Glutamatergic neuron (in vitro differentiated cells): ENCODE measurements around the gene AATK. TPM values are rescaled to one million over a fixed set of nuclear protein-coding genes. Genes with fewer than 3 reads are reported as not detected.

ENCODE experiments used
- DNase-seq: peaks from one replicate; pipeline ENCODE4 v3.0.0; 2022
- H3K27ac Mint-ChIP-seq: one replicate; pipeline ENCODE4 v1.8.0; 2020; ENCODE audit warnings: mild to moderate bottlenecking, mixed read lengths, inconsistent platforms; ENCODE audit not compliant: unreplicated experiment
- H3K27me3 Mint-ChIP-seq: one replicate; pipeline ENCODE4 v1.8.0; 2020; ENCODE audit warnings: mild to moderate bottlenecking, moderate library complexity, mixed read lengths, inconsistent platforms; ENCODE audit not compliant: unreplicated experiment
- H3K36me3 Mint-ChIP-seq: one replicate; pipeline ENCODE4 v1.8.0; 2020; ENCODE audit warnings: mild to moderate bottlenecking, mixed read lengths, inconsistent platforms; ENCODE audit not compliant: unreplicated experiment
- H3K4me1 Mint-ChIP-seq: one replicate; pipeline ENCODE4 v1.8.0; 2020; ENCODE audit warnings: mild to moderate bottlenecking, low read depth, mixed read lengths, inconsistent platforms; ENCODE audit not compliant: unreplicated experiment
- H3K4me3 Mint-ChIP-seq: one replicate; pipeline ENCODE4 v1.8.0; 2020; ENCODE audit warnings: mild to moderate bottlenecking, mixed read lengths, inconsistent platforms; ENCODE audit not compliant: unreplicated experiment
- H3K9me3 Mint-ChIP-seq: one replicate; pipeline ENCODE4 v1.8.0; 2020; ENCODE audit warnings: mild to moderate bottlenecking, moderate library complexity, mixed read lengths, inconsistent platforms; ENCODE audit not compliant: unreplicated experiment
- total RNA-seq: library from RNA; stranded (reverse); fragmentation: NEBNext Ultra II Directional; extraction: Animal tissue kit (Norgen Biotek cat#: 25700); gene quantifications from one replicate; pipeline ENCODE4 v1.2.1, GENCODE V29; 2021; ENCODE audit not compliant: unreplicated experiment
- TF ChIP-seq, protein P1 (sequence below): fragments of 200-600 bp; sonication (generic); IDR thresholded peaks from one replicate; pipeline ENCODE4 v1.5.0; 2021; ENCODE audit not compliant: partially characterized antibody, unreplicated experiment

AATK gene
- total RNA-seq, 1 donor from 2014 or later: 27.0 TPM

- TF ChIP-seq, protein P1, sequence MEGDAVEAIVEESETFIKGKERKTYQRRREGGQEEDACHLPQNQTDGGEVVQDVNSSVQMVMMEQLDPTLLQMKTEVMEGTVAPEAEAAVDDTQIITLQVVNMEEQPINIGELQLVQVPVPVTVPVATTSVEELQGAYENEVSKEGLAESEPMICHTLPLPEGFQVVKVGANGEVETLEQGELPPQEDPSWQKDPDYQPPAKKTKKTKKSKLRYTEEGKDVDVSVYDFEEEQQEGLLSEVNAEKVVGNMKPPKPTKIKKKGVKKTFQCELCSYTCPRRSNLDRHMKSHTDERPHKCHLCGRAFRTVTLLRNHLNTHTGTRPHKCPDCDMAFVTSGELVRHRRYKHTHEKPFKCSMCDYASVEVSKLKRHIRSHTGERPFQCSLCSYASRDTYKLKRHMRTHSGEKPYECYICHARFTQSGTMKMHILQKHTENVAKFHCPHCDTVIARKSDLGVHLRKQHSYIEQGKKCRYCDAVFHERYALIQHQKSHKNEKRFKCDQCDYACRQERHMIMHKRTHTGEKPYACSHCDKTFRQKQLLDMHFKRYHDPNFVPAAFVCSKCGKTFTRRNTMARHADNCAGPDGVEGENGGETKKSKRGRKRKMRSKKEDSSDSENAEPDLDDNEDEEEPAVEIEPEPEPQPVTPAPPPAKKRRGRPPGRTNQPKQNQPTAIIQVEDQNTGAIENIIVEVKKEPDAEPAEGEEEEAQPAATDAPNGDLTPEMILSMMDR: no peak
- Mint-ChIP-seq H3K36me3 (no peaks in the 10 kb centered on the region), H3K27ac (no peak overlapping the region), H3K4me3 (no peak overlapping the region), H3K9me3 (peaks cover 2% of the 10 kb centered on the region), H3K4me1 (peaks cover 3% of the 10 kb centered on the region), H3K27me3 (peaks cover 2% of the 10 kb centered on the region)
- no peak for DNase-seq
These were observed 38.6 kb upstream of the AATK start for GRCh38 chr17:81204578-81204977.

DNA sequence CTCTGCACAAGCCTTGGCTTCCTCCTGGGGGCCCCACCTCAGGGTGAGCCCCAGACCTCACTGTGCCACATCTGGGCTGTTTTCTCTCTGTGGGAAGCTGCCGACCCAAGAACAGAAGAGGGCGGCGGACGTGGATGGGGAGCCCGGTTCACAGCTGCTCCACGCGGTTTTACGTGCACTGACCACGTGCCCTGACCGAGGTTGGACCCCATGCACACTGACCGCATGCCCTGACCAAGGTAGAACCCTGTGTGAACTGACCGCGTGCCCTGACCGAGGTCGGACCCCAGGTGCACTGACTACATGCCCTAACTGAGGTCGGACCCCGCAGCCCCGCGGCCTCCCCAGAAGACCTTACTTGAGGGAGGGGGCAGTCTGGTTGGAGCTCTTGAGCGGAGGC, 37.1 kb upstream of the AATK start:
- DNase-seq: no peak
- Mint-ChIP-seq H3K27ac (no peak overlapping the region), H3K4me3 (no peak overlapping the region), H3K36me3 (no peaks in the 10 kb centered on the region), H3K9me3 (peaks cover 2% of the 10 kb centered on the region), H3K4me1 (peaks cover 3% of the 10 kb centered on the region), H3K27me3 (peaks cover 4% of the 10 kb centered on the region)
- TF ChIP-seq, protein P1: no peak

DNA sequence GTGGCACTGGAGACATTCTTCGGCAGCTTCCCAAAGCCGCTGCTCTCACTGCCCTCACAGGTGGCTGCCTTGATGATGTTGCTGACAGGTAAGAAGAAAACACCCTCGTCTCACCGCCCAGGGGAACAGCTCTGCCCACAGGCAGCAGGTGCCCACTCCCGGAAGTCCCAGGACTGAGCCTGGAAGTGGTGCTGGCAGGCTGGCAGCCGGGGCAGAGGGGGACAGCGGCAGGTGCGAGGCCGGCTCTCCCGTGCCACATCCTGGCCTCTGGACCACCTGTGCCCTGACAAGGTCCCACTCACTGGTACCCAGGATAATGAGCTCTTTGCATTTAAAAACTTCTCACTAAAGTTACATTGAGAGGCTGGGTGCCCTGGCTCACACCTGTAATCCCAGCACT, 36.3 kb upstream of the AATK start:
- Mint-ChIP-seq H3K36me3 (no peaks in the 10 kb centered on the region), H3K9me3 (peaks cover 2% of the 10 kb centered on the region), H3K4me1 (peaks cover 3% of the 10 kb centered on the region), H3K27me3 (peaks cover 4% of the 10 kb centered on the region), H3K4me3 (no peak overlapping the region), H3K27ac (no peak overlapping the region)
- TF ChIP-seq, protein P1: no peak
- no peak for DNase-seq

- Mint-ChIP-seq H3K4me1 (peaks cover 3% of the 10 kb centered on the region), H3K27ac (no peak overlapping the region), H3K4me3 (no peak overlapping the region), H3K27me3 (peaks cover 4% of the 10 kb centered on the region), H3K36me3 (no peaks in the 10 kb centered on the region), H3K9me3 (peaks cover 2% of the 10 kb centered on the region)
- peak; percentile 63 for DNase-seq
- TF ChIP-seq, protein P1: peak; percentile 81
These were observed 34.9 kb upstream of the AATK start for GRCh38 chr17:81200695-81201580.

- no peak for DNase-seq
- Mint-ChIP-seq H3K27me3 (peaks cover 4% of the 10 kb centered on the region), H3K4me3 (no peak overlapping the region), H3K4me1 (peaks cover 3% of the 10 kb centered on the region), H3K36me3 (no peaks in the 10 kb centered on the region), H3K27ac (no peak overlapping the region), H3K9me3 (peaks cover 2% of the 10 kb centered on the region)
- TF ChIP-seq, protein P1: no peak
These were observed 34.2 kb upstream of the AATK start for GRCh38 chr17:81200201-81200600.
